Ramos (cell line): ENCODE data around the gene TMCO5A.
"Not testable (repeated sequence)": the region's sequence is repeated elsewhere in the genome, so short reads cannot be mapped to it uniquely, and the experiment has no call there.

Experiments
- in situ Hi-C: fragments of 300-500 bp; cut with MboI; formaldehyde crosslinking; loops from one replicate; pipeline ENCODE4 v1.14.3; 2022; ENCODE audit warnings: low sequenced_read_pairs; ENCODE audit not compliant: unreplicated experiment

The TMCO5A gene

DNA sequence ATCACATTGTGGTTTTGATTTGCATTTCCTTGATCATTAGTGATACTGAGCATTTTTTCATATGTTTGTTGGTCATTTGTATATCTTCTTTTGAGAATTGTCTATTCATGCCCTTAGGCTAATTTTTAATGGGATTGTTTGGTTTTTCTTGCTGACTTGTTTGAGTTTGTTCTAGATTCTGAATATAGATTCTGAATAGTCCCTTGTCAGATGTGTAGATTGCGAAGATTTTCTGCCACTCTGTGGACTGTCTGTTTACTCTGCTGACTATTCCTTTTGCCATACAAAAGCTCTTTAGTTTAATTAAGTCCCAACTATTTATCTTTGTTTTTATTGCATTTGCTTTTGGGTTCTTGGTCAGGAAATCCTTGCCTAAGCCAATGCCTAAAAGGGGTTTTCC is 26.3 kb downstream of the TMCO5A start:
- in situ Hi-C loops, result not testable (repeated sequence)

DNA sequence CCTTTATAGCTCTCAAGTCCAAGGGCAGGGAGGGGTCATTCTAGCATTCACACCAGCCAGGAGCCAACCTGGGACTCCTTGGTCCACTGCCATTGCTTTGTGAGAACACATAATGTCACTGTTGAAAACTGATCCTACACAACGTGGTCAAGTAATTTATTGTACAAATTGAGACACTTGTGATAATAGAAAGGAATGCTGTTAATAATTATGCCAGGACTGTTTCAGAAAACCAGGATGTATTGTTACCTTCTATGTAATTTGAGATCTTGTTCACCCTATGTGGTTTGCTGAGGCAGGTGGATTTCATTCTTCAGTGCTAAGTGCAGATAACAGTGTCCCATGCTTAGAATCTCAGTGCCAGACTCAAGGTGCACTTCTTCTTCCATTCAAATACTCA is 33.3 kb downstream of the TMCO5A start:
- in situ Hi-C loops, result no loop called here

GRCh38 chr15:37973856-37974255 is 39.4 kb downstream of the TMCO5A start:
- in situ Hi-C loops, result no loop called here

DNA sequence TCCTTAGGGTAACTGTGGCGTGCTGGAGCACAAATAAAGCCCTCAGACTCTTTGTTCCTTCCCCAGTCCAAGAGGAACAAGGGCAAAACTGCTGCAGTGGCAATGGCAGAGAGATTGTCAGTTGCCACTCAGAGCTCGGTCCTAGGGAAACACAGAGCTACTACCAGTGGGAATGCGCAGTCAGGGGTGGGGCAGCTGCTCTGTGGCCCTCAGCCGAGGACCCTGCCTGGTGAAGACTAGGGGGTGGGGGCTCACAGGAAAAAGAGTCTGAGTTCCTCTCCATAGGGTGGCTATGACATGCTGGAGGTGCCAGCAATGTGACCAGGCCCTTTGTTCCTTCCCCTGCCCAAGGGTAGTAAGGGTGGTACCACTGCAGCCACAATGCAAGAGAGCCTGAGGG is 43.8 kb downstream of the TMCO5A start:
- in situ Hi-C loops, result no loop called here

DNA sequence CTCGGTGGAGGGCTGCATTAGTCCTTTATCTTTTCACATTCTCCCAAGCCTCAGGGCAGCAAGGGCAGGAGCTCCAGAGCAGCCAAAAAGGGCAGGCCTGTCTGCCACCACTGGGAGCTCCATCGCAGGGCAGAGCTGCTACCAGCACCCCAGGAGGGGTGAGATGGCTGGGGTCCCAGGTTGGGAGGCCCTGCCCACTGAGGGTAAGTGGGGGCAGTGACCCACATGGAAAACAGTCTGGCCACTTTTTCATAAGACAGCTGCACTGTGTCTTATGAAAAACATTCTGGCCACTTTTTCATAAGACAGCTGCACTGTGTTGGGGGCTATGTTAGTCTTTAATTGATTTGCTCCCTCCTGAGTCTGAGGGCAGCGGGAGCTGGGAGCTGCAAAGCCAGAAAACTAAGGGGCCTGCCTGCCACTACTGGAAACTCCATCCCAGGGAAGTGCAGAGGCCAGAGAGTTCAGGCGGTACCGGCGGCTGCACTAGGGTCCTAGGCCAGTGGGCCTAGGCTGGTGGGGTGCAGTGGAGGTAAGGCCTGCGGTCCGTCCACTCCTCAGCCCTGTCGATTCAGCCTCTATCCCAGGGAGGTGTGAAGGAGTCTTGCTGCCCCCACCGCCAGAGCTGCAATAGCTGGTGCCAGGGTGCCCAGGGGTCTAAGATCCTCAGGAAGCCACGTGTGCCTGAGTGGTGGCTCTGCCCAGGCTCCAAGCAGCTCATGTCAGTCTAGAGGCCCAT is 45.4 kb downstream of the TMCO5A start:
- in situ Hi-C loops, result no loop called here

DNA sequence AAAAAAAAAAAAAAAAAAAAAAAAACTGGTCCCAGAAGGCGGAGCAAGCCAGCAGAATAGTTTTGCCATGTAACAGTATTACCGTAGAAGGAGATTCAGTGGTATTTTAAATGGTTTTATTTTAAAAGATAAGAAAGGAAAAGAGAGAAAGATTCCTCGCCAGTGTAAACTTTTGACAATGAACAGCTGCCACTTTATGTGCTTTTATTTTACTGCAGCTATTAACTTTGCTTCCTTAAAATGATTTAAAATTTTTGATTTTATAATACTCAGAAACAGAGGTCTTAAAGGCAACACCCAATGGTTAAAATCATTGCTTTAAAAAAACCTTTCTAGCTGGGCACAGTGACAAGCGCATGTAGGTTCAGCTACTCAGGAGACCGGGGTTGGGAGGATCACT is 46.8 kb downstream of the TMCO5A start:
- in situ Hi-C loops, result no loop called here

GRCh38 chr15:37981775-37982174 is 47.3 kb downstream of the TMCO5A start:
- in situ Hi-C loops, result no loop called here

- in situ Hi-C loops, result no loop called here
Observed at GRCh38 chr15:37984368-37984767, 49.9 kb downstream of the TMCO5A start.

GRCh38 chr15:37995461-37996347 is 61.3 kb downstream of the TMCO5A start:
- in situ Hi-C loops, result loop anchor here (10.0 kb wide), 1 partner anchor 369 kb away; no protein-coding TSS in a partner anchor
